IMR-90 (cell line): ENCODE data around the gene MTRFR. TPM values are rescaled to one million over a fixed set of nuclear protein-coding genes. Genes with fewer than 3 reads are reported as not detected.
"Not testable (repeated sequence)": the region's sequence is repeated elsewhere in the genome, so short reads cannot be mapped to it uniquely, and the experiment has no call there.

Experiments used
- ATAC-seq: fragments of 200-7000 bp; cut with Tn5 transposase; 2 replicates; pipeline ENCODE4 v1.9.1; 2020; ENCODE audit warnings: low read depth, mild to moderate bottlenecking, moderate library complexity
- BruUV-seq: library from RNA; stranded (reverse); fragments of 400-500 nt; replicated peaks from 2 replicates; lab custom pipeline; 2021; lab: Mats Ljungman, UMichigan
- CTCF ChIA-PET: fragments of 300-600 bp; formaldehyde crosslinking; extraction: SDS; loops from one replicate; lab custom pipeline; 2021; ENCODE audit warnings: antibody characterized with exemption; lab: Yijun Ruan, JAX
- POLR2A ChIA-PET: fragments of 300-600 bp; sonication (Branson Sonifier 250); formaldehyde crosslinking; loops from one replicate; lab custom pipeline; 2022; ENCODE audit warnings: antibody characterized with exemption; ENCODE audit not compliant: unreplicated experiment; lab: Charles Lee
- DNase-seq: peaks from one replicate; pipeline ENCODE4 v3.0.0; 2013
- H2AFZ ChIP-seq: replicated peaks from 2 replicates; pipeline ENCODE3; 2013; ENCODE audit warnings: low read length, mild to moderate bottlenecking; ENCODE audit not compliant: poor library complexity
- H2AK5ac ChIP-seq: 2 replicates; pipeline ENCODE4 v1.6.1; 2013; ENCODE audit warnings: low read depth, low read length, inconsistent platforms
- H2AK9ac ChIP-seq: replicated peaks from 2 replicates; pipeline ENCODE3; 2013; ENCODE audit warnings: mild to moderate bottlenecking, low read depth, low read length, moderate library complexity; ENCODE audit not compliant: poor library complexity
- H2BK120ac ChIP-seq: 2 replicates; pipeline ENCODE4 v1.6.1; 2013; ENCODE audit warnings: low read depth, low read length, inconsistent platforms
- H2BK15ac ChIP-seq: 3 replicates; pipeline ENCODE4 v1.6.1; 2013; ENCODE audit warnings: low read depth, low read length, inconsistent platforms
- H2BK20ac ChIP-seq: 2 replicates; pipeline ENCODE4 v1.6.1; 2013; ENCODE audit warnings: low read depth, mild to moderate bottlenecking, inconsistent platforms, low read length, moderate library complexity
- H2BK5ac ChIP-seq: 2 replicates; pipeline ENCODE4 v1.6.1; 2013; ENCODE audit warnings: mild to moderate bottlenecking, low read depth, low read length, inconsistent platforms; ENCODE audit not compliant: poor library complexity, severe bottlenecking
- H3K14ac ChIP-seq: replicated peaks from 2 replicates; pipeline ENCODE4 v1.6.1; 2013; ENCODE audit warnings: low read depth, low read length, inconsistent platforms
- H3K18ac ChIP-seq: 2 replicates; pipeline ENCODE4 v1.6.1; 2013; ENCODE audit warnings: low read depth, low read length, control low read depth
- H3K23ac ChIP-seq: 2 replicates; pipeline ENCODE4 v1.6.1; 2013; ENCODE audit warnings: low read depth, low read length, inconsistent platforms
- H3K27ac ChIP-seq: 2 replicates; pipeline ENCODE4 v1.5.1; 2013; ENCODE audit warnings: mild to moderate bottlenecking, control low read depth, low read length; ENCODE audit not compliant: insufficient read depth
- H3K27me3 ChIP-seq: 2 replicates; pipeline ENCODE4 v1.6.1; 2013; ENCODE audit warnings: low read length; ENCODE audit not compliant: control insufficient read depth, insufficient read depth
- H3K36me3 ChIP-seq: 2 replicates; pipeline ENCODE4 v1.6.1; 2013; ENCODE audit warnings: low read length, mixed read lengths; ENCODE audit not compliant: control insufficient read depth, insufficient read depth
- H3K4ac ChIP-seq: 2 replicates; pipeline ENCODE4 v1.6.1; 2013; ENCODE audit warnings: low read depth, low read length, inconsistent platforms
- H3K4me1 ChIP-seq: 2 replicates; pipeline ENCODE4 v1.6.1; 2013; ENCODE audit warnings: low read length, mixed read lengths; ENCODE audit not compliant: control insufficient read depth, insufficient read depth
- H3K4me2 ChIP-seq: 2 replicates; pipeline ENCODE4 v1.6.1; 2013; ENCODE audit warnings: low read depth, mild to moderate bottlenecking, control low read depth, low read length, moderate library complexity
- H3K4me3 ChIP-seq: 2 replicates; pipeline ENCODE4 v1.5.1; 2013; ENCODE audit warnings: low read depth, mild to moderate bottlenecking, control low read depth, low read length, moderate library complexity; ENCODE audit not compliant: insufficient read depth
- H3K56ac ChIP-seq: 2 replicates; pipeline ENCODE4 v1.6.1; 2013; ENCODE audit warnings: low read length, inconsistent platforms; ENCODE audit not compliant: insufficient read depth; ENCODE audit errors: extremely low read depth
- H3K79me1 ChIP-seq, 2 experiments: 2 replicates each; pipeline ENCODE4 v1.6.1; 2013; ENCODE audit warnings: low read length in 2 of 2, inconsistent platforms in 1 of 2, low read depth in 1 of 2
- H3K9ac ChIP-seq: 2 replicates; pipeline ENCODE4 v1.6.1; 2013; ENCODE audit warnings: low read depth, low read length, control low read depth
- H3K9me1 ChIP-seq: 2 replicates; pipeline ENCODE4 v1.6.1; 2013; ENCODE audit warnings: low read length, inconsistent platforms; ENCODE audit not compliant: insufficient read depth
- H3K9me3 ChIP-seq: 2 replicates; pipeline ENCODE4 v1.6.1; 2013; ENCODE audit warnings: low read length; ENCODE audit not compliant: control insufficient read depth, insufficient read depth
- H4K20me1 ChIP-seq: 2 replicates; pipeline ENCODE4 v1.6.1; 2013; ENCODE audit warnings: low read length, inconsistent platforms; ENCODE audit not compliant: insufficient read depth
- H4K5ac ChIP-seq: 2 replicates; pipeline ENCODE4 v1.6.1; 2013; ENCODE audit warnings: mild to moderate bottlenecking, low read depth, low read length, control low read depth
- H4K8ac ChIP-seq, 2 experiments: 2 replicates each; pipeline ENCODE4 v1.6.1; 2013; ENCODE audit warnings: low read depth in 2 of 2, low read length in 2 of 2, control low read depth in 1 of 2, inconsistent platforms in 1 of 2
- H4K91ac ChIP-seq: 2 replicates; pipeline ENCODE4 v1.6.1; 2013; ENCODE audit warnings: low read depth, low read length, inconsistent platforms; ENCODE audit not compliant: insufficient read depth
- WGBS, 2 experiments: methylation state at CpG; one replicate each; pipeline versions ENCODE4 v1.1.5 to v1.1.7; 2013; ENCODE audit warnings: missing lambda C conversion rate in 2 of 2; ENCODE audit not compliant: insufficient read length in 1 of 2; ENCODE audit errors: extremely low coverage in 2 of 2; 5-methylcytosine and 5-hydroxymethylcytosine counted together
- dilution Hi-C: fragments of 300-500 bp; cut with HindIII; formaldehyde crosslinking; loops from one replicate; pipeline ENCODE4 v1.14.3; 2018; ENCODE audit warnings: low sequenced_read_pairs; ENCODE audit not compliant: unreplicated experiment
- in situ Hi-C: fragments of 300-500 bp; cut with MboI; formaldehyde crosslinking; loops from 3 replicates; pipeline ENCODE4 v1.14.3; 2019; ENCODE audit warnings: low sequenced_read_pairs, inconsistent platforms, mixed read lengths
- intact Hi-C: fragments of 100-400 bp; cut with micrococcal nuclease; formaldehyde crosslinking; loops from 2 replicates; pipeline ENCODE4 v1.10.0; 2022
- polyA plus RNA-seq, 3 experiments: library from polyadenylated mRNA; depleted of rRNA; stranded (reverse); fragments of >200 nt; gene quantifications; 2 replicates each; pipeline ENCODE4 v1.2.3, GENCODE V29; 2012; ENCODE audit warnings: low replicate concordance in 1 of 3
- total RNA-seq: library from RNA; depleted of rRNA; stranded (reverse); fragments of >200 nt; gene quantifications from 2 replicates; pipeline ENCODE4 v1.2.3, GENCODE V29; 2012

Gene MTRFR
- total and polyA plus RNA-seq, 2 of the 4 experiments (the other 2 are of a cell fraction), result 8.6 to 10.2 TPM

- H4K5ac ChIP-seq, DNase-seq, ATAC-seq, H2BK20ac ChIP-seq, H3K14ac ChIP-seq, POLR2A ChIA-PET, H4K8ac ChIP-seq, H2AK9ac ChIP-seq, H4K91ac ChIP-seq, BruUV-seq, H3K23ac ChIP-seq, H3K9me1 ChIP-seq, H3K9me3 ChIP-seq, H2AFZ ChIP-seq, H3K56ac ChIP-seq, H3K79me1 ChIP-seq, H3K4me1 ChIP-seq, H3K4ac ChIP-seq, in situ Hi-C loops, H3K18ac ChIP-seq, H4K20me1 ChIP-seq, H2BK15ac ChIP-seq, H3K4me2 ChIP-seq, H3K4me3 ChIP-seq, CTCF ChIA-PET, H3K9ac ChIP-seq, H2BK5ac ChIP-seq, H2BK120ac ChIP-seq, H3K27me3 ChIP-seq, H2AK5ac ChIP-seq, dilution Hi-C loops, H3K27ac ChIP-seq: not testable (repeated sequence)
- no CpG with 5 or more reads among the region's 7 CpGs for WGBS, 2 experiments
- peaks cover 31% of the 10 kb centered on the region for H3K36me3 ChIP-seq
- intact Hi-C loops, result loop anchor here (5.0 kb wide), 1 partner anchor 46 kb away; no protein-coding TSS in a partner anchor
These were observed 25.4 kb upstream of the MTRFR start for GRCh38 chr12:123207815-123208214.
